HTERT RPE-1 (cell line): ENCODE data around the gene ATP6AP2.
"Not testable (repeated sequence)": the region's sequence is repeated elsewhere in the genome, so short reads cannot be mapped to it uniquely, and the experiment has no call there.

Experiments used
- in situ Hi-C: fragments of 300-500 bp; cut with MboI; formaldehyde crosslinking; loops from 4 replicates; pipeline ENCODE4 v1.14.3; 2020; ENCODE audit warnings: low sequenced_read_pairs

Gene ATP6AP2

GRCh38 chrX:40580537-40581335 lies at the start of gene ATP6AP2:
Gene ATP6AP2, plus strand, starts transcription at chrX:40580970. Its CDS starts 96 bp downstream, at chrX:40581066.
- in situ Hi-C loops = no loop called here

- in situ Hi-C loops = no loop called here
Measured at GRCh38 chrX:40531056-40531826, 49.5 kb upstream of the ATP6AP2 start.

GRCh38 chrX:40537310-40537709 lies 43.5 kb upstream of the ATP6AP2 start:
- in situ Hi-C loops = no loop called here

GRCh38 chrX:40538406-40538805 lies 42.4 kb upstream of the ATP6AP2 start:
- in situ Hi-C loops = no loop called here

- in situ Hi-C loops = no loop called here
Measured at GRCh38 chrX:40539214-40540142, 41.3 kb upstream of the ATP6AP2 start.

GRCh38 chrX:40542208-40542607 lies 38.6 kb upstream of the ATP6AP2 start:
- in situ Hi-C loops = no loop called here

GRCh38 chrX:40542972-40543371 lies 37.8 kb upstream of the ATP6AP2 start:
- in situ Hi-C loops = no loop called here

GRCh38 chrX:40543661-40544328 lies 37.0 kb upstream of the ATP6AP2 start:
- in situ Hi-C loops = no loop called here

GRCh38 chrX:40544343-40545266 lies 36.2 kb upstream of the ATP6AP2 start:
- in situ Hi-C loops = no loop called here

GRCh38 chrX:40546870-40547269 lies 33.9 kb upstream of the ATP6AP2 start:
- in situ Hi-C loops = no loop called here

GRCh38 chrX:40550066-40550465 lies 30.7 kb upstream of the ATP6AP2 start:
- in situ Hi-C loops = no loop called here

- in situ Hi-C loops = no loop called here
Measured at GRCh38 chrX:40552768-40553167, 28.0 kb upstream of the ATP6AP2 start.

- in situ Hi-C loops = no loop called here
Measured at GRCh38 chrX:40558590-40558989, 22.2 kb upstream of the ATP6AP2 start.

- in situ Hi-C loops = no loop called here
Measured at GRCh38 chrX:40563784-40564183, 17.0 kb upstream of the ATP6AP2 start.

GRCh38 chrX:40564447-40564846 lies 16.3 kb upstream of the ATP6AP2 start:
- in situ Hi-C loops = no loop called here

GRCh38 chrX:40570346-40571093 lies 10.2 kb upstream of the ATP6AP2 start:
- in situ Hi-C loops = no loop called here

GRCh38 chrX:40571164-40571563 lies 9.6 kb upstream of the ATP6AP2 start:
- in situ Hi-C loops = not testable (repeated sequence)

GRCh38 chrX:40571600-40571999 lies 9.2 kb upstream of the ATP6AP2 start:
- in situ Hi-C loops = no loop called here

GRCh38 chrX:40573763-40574162 lies 7.0 kb upstream of the ATP6AP2 start:
- in situ Hi-C loops = no loop called here
